GM23338 (cell line): ENCODE results near the gene PSMD4. TPM values are rescaled to one million over a fixed set of nuclear protein-coding genes. Genes with fewer than 3 reads are reported as not detected.

Experiments used
- ATAC-seq: fragments of 200-7000 bp; cut with Tn5 transposase; 3 replicates; pipeline ENCODE4 v1.9.1; 2020
- DNase-seq: peaks from one replicate; pipeline ENCODE4 v3.0.0-alpha.2; 2015; ENCODE audit warnings: low spot score
- H2AFZ ChIP-seq: fragments of 200-600 bp; sonication (generic); 2 replicates; pipeline ENCODE4 v1.8.0; 2016; ENCODE audit warnings: antibody characterized with exemption, mild to moderate bottlenecking, moderate library complexity
- H3F3A ChIP-seq: fragments of 200-600 bp; sonication (generic); replicated peaks from 2 replicates; pipeline ENCODE4 v1.8.0; 2017; ENCODE audit warnings: antibody characterized with exemption, mixed run types, low read depth
- H3K27ac ChIP-seq: fragments of 200-600 bp; sonication (generic); 2 replicates; pipeline ENCODE4 v1.6.1; 2016; ENCODE audit warnings: low read depth
- H3K27me3 ChIP-seq: fragments of 200-600 bp; sonication (generic); 2 replicates; pipeline ENCODE4 v1.8.0; 2016; ENCODE audit warnings: mild to moderate bottlenecking, mixed run types, moderate library complexity; ENCODE audit not compliant: insufficient read depth
- H3K36me3 ChIP-seq: fragments of 200-600 bp; sonication (generic); 2 replicates; pipeline ENCODE4 v1.8.0; 2016; ENCODE audit warnings: mild to moderate bottlenecking; ENCODE audit not compliant: insufficient read depth
- H3K4me1 ChIP-seq: fragments of 200-600 bp; sonication (generic); 2 replicates; pipeline ENCODE4 v1.8.0; 2016; ENCODE audit warnings: mild to moderate bottlenecking, moderate library complexity; ENCODE audit not compliant: insufficient read depth
- H3K4me2 ChIP-seq: fragments of 200-600 bp; sonication (generic); 2 replicates; pipeline ENCODE4 v1.7.1; 2017; ENCODE audit warnings: mixed run types
- H3K4me3 ChIP-seq: fragments of 200-600 bp; sonication (generic); 2 replicates; pipeline ENCODE4 v1.6.1; 2016; ENCODE audit warnings: mixed run types
- H3K79me2 ChIP-seq: fragments of 200-600 bp; sonication (generic); replicated peaks from 2 replicates; pipeline ENCODE4 v1.8.0; 2017; ENCODE audit warnings: mild to moderate bottlenecking; ENCODE audit not compliant: insufficient read depth
- H3K9me2 ChIP-seq: fragments of 200-600 bp; sonication (generic); 2 replicates; pipeline ENCODE4 v1.8.0; 2017; ENCODE audit not compliant: insufficient read depth
- H4K20me1 ChIP-seq: fragments of 200-600 bp; sonication (generic); replicated peaks from 2 replicates; pipeline ENCODE4 v1.8.0; 2017; ENCODE audit warnings: mild to moderate bottlenecking; ENCODE audit not compliant: insufficient read depth
- H3K27ac Mint-ChIP-seq: 2 replicates; pipeline ENCODE4 v1.8.0; 2020; ENCODE audit warnings: inconsistent platforms, mild to moderate bottlenecking, moderate library complexity, mixed read lengths
- H3K27me3 Mint-ChIP-seq: 3 replicates; pipeline ENCODE4 v1.8.0; 2022; ENCODE audit warnings: low read depth, mild to moderate bottlenecking, moderate library complexity, mixed read lengths, inconsistent platforms; ENCODE audit not compliant: insufficient read depth, poor library complexity
- H3K36me3 Mint-ChIP-seq: 3 replicates; pipeline ENCODE4 v1.8.0; 2021; ENCODE audit warnings: low read depth, mild to moderate bottlenecking, inconsistent platforms, moderate library complexity, mixed read lengths
- H3K4me1 Mint-ChIP-seq: 3 replicates; pipeline ENCODE4 v1.8.0; 2020; ENCODE audit warnings: mild to moderate bottlenecking, inconsistent platforms, mixed read lengths
- H3K4me3 Mint-ChIP-seq: 3 replicates; pipeline ENCODE4 v1.8.0; 2021; ENCODE audit warnings: moderate library complexity, mild to moderate bottlenecking, inconsistent platforms, mixed read lengths
- H3K9me3 Mint-ChIP-seq: 3 replicates; pipeline ENCODE4 v1.8.0; 2020; ENCODE audit warnings: moderate library complexity, mild to moderate bottlenecking, inconsistent platforms, mixed read lengths
- CREB1 ChIP-seq: fragments of 250-450 bp; sonication (Bioruptor Pico); IDR thresholded peaks from 2 replicates; pipeline ENCODE4 v1.5.0; 2020; ENCODE audit warnings: low read depth, mild to moderate bottlenecking, moderate library complexity
- CTCF ChIP-seq, 2 experiments: fragments of 200-600 bp in 1 of 2; sonication (generic) in 1 of 2; conservative IDR thresholded peaks; 2 replicates each; pipeline versions ENCODE4 v1.5.1 to v1.6.1; 2016 to 2017; ENCODE audit warnings: antibody characterized with exemption in 2 of 2, low read depth in 2 of 2, mild to moderate bottlenecking in 2 of 2, moderate library complexity in 1 of 2
- ETS1 ChIP-seq: IDR thresholded peaks from 2 replicates; pipeline ENCODE4 v1.6.1; 2016; ENCODE audit warnings: antibody characterized with exemption
- EZH2 ChIP-seq: fragments of 200-600 bp; sonication (generic); IDR thresholded peaks from one replicate; pipeline ENCODE4 v1.8.0; 2017; ENCODE audit warnings: antibody characterized with exemption, mild to moderate bottlenecking, low read depth; ENCODE audit not compliant: unreplicated experiment
- EZH2phosphoT487 ChIP-seq: fragments of 200-600 bp; sonication (generic); IDR thresholded peaks from one replicate; pipeline ENCODE4 v1.8.1; 2018; ENCODE audit warnings: antibody characterized with exemption; ENCODE audit not compliant: unreplicated experiment
- JUNB ChIP-seq: IDR thresholded peaks from one replicate; pipeline ENCODE4 v1.6.1; 2016; ENCODE audit warnings: antibody characterized with exemption; ENCODE audit not compliant: unreplicated experiment
- NANOG ChIP-seq: IDR thresholded peaks from 2 replicates; pipeline ENCODE4 v1.6.1; 2016; ENCODE audit warnings: antibody characterized with exemption, borderline replicate concordance
- POLR2AphosphoS5 ChIP-seq: IDR thresholded peaks from 2 replicates; pipeline ENCODE4 v1.6.1; 2016; ENCODE audit warnings: antibody characterized with exemption, low read depth
- REST ChIP-seq: IDR thresholded peaks from one replicate; pipeline ENCODE4 v1.6.1; 2018; ENCODE audit warnings: antibody characterized with exemption; ENCODE audit not compliant: unreplicated experiment
- STAT1 ChIP-seq: IDR thresholded peaks from one replicate; pipeline ENCODE4 v1.6.1; 2016; ENCODE audit warnings: antibody characterized with exemption; ENCODE audit not compliant: unreplicated experiment
- ZNF114 ChIP-seq: fragments of 250-450 bp; sonication (Bioruptor Pico); IDR thresholded peaks from 2 replicates; pipeline ENCODE4 v1.5.0; 2020; ENCODE audit warnings: mild to moderate bottlenecking, moderate library complexity
- ZNF331 ChIP-seq: fragments of 250-450 bp; sonication (Bioruptor Pico); IDR thresholded peaks from 2 replicates; pipeline ENCODE4 v1.5.0; 2020; ENCODE audit warnings: low read depth, mild to moderate bottlenecking, moderate library complexity
- ZNF462 ChIP-seq: fragments of 250-450 bp; sonication (Bioruptor Pico); IDR thresholded peaks from 2 replicates; pipeline ENCODE4 v1.5.0; 2020; ENCODE audit warnings: mild to moderate bottlenecking, moderate library complexity
- polyA plus RNA-seq: library from polyadenylated mRNA; unstranded; fragments of >200 nt; fragmentation: Nextera tagmentation; extraction: Ambion mirVana; gene quantifications from 2 replicates; pipeline ENCODE4 v1.2.1, GENCODE V29; 2016
- total RNA-seq: library from RNA; depleted of rRNA; stranded (reverse); fragments of >200 nt; shearing (Covaris generic); gene quantifications from 2 replicates; pipeline ENCODE4 v1.2.3, GENCODE V29; 2014

The PSMD4 gene
- total and polyA plus RNA-seq, 2 experiments from 2014 or later: 171 to 235 TPM

- peaks cover 79% of the 10 kb centered on the region for H3K36me3 Mint-ChIP-seq
- H3K4me3 ChIP-seq: no peak overlapping the region
- TF ChIP-seq CREB1 (CRISPR knock-in tag) (no peak), ETS1 (no peak), REST (no peak), ZNF462 (no peak), JUNB (no peak), NANOG (no peak), ZNF331 (CRISPR knock-in tag) (no peak), STAT1 (no peak), ZNF114 (no peak), EZH2 (no peak), POLR2AphosphoS5 (no peak), EZH2phosphoT487 (no peak), CTCF (conservative IDR thresholded peaks at IDR 0.05; ENCODE audit: low read depth in 2 of 2) (no peak)
- H3K79me2 ChIP-seq: peaks cover 32% of the 10 kb centered on the region
- H3K27me3 Mint-ChIP-seq: peaks cover 20% of the 10 kb centered on the region
- H3K27ac ChIP-seq: no peak overlapping the region
- H3K36me3 ChIP-seq: peaks cover 13% of the 10 kb centered on the region; the same call in 1 of the 2 replicates
- no peak overlapping the region for H2AFZ ChIP-seq
- peaks cover 8% of the 10 kb centered on the region; the same call in 1 of the 2 replicates for H3K9me2 ChIP-seq
- H4K20me1 ChIP-seq: peaks cover 14% of the 10 kb centered on the region; the same call in 1 of the 2 replicates
- no peaks in the 10 kb centered on the region; the same call in 2 of the 3 replicates for H3K9me3 Mint-ChIP-seq
- no peaks in the 10 kb centered on the region for H3K27me3 ChIP-seq
- DNase-seq (no peak), ATAC-seq (no peak)
- H3K4me3 Mint-ChIP-seq: no peak overlapping the region
- peaks cover 33% of the 10 kb centered on the region for H3K4me1 Mint-ChIP-seq
- no peak overlapping the region for H3K27ac Mint-ChIP-seq
- no peak overlapping the region for H3K4me2 ChIP-seq
- H3F3A ChIP-seq: 0 out of 2 replicates have a peak, but pooled peaks cover 14% of the 10 kb centered on the region
- H3K4me1 ChIP-seq: peaks cover 17% of the 10 kb centered on the region; the same call in 1 of the 2 replicates
These were observed 33.4 kb downstream of the PSMD4 start for GRCh38 chr1:151287767-151288500.
